ENCODE measurements around the gene MRPL9.

DNA sequence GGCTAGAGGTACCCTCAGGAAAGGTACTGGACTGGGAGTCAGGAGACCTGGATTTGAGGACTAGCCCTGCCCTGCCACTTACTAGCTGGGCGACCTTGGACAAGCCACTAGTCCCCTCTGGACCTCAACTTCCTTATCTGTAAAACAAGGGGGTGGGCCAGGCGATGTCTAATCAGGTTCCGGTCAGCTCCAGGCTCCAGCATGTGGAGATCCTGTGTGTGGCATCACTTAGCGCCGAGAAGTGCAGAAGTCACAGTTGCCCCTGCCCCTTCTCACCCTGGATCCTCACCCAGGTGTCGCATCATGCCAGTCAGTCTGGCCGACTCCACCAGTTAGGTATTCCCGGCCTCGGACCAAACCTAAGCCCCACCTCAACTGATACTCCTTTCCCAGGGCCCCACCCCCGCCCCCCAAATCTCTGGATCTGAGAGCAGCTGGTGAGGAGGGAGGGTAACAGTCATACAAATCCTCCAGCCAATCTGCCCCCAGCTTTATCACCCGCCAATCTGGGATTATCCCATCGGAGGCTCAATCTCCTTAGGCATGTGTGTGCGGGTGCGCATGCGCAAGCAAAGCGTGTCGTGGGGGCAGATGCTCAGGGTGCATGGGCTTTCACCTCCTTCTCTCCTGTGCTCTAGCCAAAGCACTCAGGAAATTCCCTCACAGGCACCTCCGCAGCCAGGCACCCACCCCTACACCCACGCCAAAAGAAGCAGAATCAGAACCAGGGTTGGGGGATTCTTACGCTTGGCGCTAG, 52.1 kb downstream of the MRPL9 start:
- TF ChIP-seq POLR2A (IDR thresholded peaks at IDR 0.05) (no peak), POLR2AphosphoS5 (IDR thresholded peaks at IDR 0.05) (no peak)
- TF ChIP-seq, protein P1, sequence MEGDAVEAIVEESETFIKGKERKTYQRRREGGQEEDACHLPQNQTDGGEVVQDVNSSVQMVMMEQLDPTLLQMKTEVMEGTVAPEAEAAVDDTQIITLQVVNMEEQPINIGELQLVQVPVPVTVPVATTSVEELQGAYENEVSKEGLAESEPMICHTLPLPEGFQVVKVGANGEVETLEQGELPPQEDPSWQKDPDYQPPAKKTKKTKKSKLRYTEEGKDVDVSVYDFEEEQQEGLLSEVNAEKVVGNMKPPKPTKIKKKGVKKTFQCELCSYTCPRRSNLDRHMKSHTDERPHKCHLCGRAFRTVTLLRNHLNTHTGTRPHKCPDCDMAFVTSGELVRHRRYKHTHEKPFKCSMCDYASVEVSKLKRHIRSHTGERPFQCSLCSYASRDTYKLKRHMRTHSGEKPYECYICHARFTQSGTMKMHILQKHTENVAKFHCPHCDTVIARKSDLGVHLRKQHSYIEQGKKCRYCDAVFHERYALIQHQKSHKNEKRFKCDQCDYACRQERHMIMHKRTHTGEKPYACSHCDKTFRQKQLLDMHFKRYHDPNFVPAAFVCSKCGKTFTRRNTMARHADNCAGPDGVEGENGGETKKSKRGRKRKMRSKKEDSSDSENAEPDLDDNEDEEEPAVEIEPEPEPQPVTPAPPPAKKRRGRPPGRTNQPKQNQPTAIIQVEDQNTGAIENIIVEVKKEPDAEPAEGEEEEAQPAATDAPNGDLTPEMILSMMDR (IDR thresholded peaks at IDR 0.05 in 8 of 11, conservative IDR thresholded peaks at IDR 0.05 in 3 of 11): no peak
